Activated CD8-positive, alpha-beta memory T cell treated with anti-CD3 and anti-CD28 coated beads for 36 hours (primary cell): ENCODE measurements around the gene CA9. TPM values are rescaled to one million over a fixed set of nuclear protein-coding genes. Genes with fewer than 3 reads are reported as not detected.

Experiments
- total RNA-seq, 2 experiments: library from RNA; stranded (reverse); gene quantifications; one replicate each; pipeline ENCODE4 v1.2.3, GENCODE V29; 2021

CA9 gene
- total RNA-seq, 2 experiments from 2014 or later, result 5.5 to 6.2 TPM

Other genes starting within 250 kb of the CA9 start
- 1 to 10 TPM; 1.2 TPM for gene RUSC2, start 183.8 kb upstream of the CA9 start, total RNA-seq
- 10 to 100 TPM; 47.9 to 51.6 TPM for gene TESK1, start 68.7 kb upstream of the CA9 start, total RNA-seq
- 10 to 100 TPM; 13.7 to 15.1 TPM for gene CD72, start 55.5 kb upstream of the CA9 start, total RNA-seq
- 10 to 100 TPM; 62.0 to 63.7 TPM for gene SIT1, start 23.0 kb upstream of the CA9 start, total RNA-seq
- 1,000 to 10,000 TPM; 9,117 to 9,295 TPM for gene RMRP, start 15.9 kb upstream of the CA9 start, total RNA-seq
- 10 to 100 TPM; 17.1 to 18.3 TPM for gene CCDC107, start 15.6 kb upstream of the CA9 start, total RNA-seq
- 10 to 100 TPM; 12.6 to 13.7 TPM for gene ARHGEF39, start 8.7 kb upstream of the CA9 start, total RNA-seq
- gene TPM2, start 16.0 kb downstream of the CA9 start, total RNA-seq, result 1 to 10 TPM; 3.7 to 3.9 TPM
- 100 to 1,000 TPM; 233 to 235 TPM for gene TLN1, start 58.3 kb downstream of the CA9 start, total RNA-seq
- gene CREB3, start 58.7 kb downstream of the CA9 start, total RNA-seq, result 10 to 100 TPM; 32.0 to 33.4 TPM
- 10 to 100 TPM; 38.7 to 40.1 TPM for gene GBA2, start 75.3 kb downstream of the CA9 start, total RNA-seq
- 10 to 100 TPM; 17.1 to 17.3 TPM for gene RGP1, start 75.4 kb downstream of the CA9 start, total RNA-seq
- gene MSMP, start 80.3 kb downstream of the CA9 start, total RNA-seq, result under 1 TPM in 1 of 2 experiments, not detected in 1; 0.65 TPM
- 1 to 10 TPM; 9.7 TPM for gene NPR2, start 117.7 kb downstream of the CA9 start, total RNA-seq
- gene SPAG8, start 138.3 kb downstream of the CA9 start, total RNA-seq, result 1 to 10 TPM; 1.0 to 1.2 TPM
- gene HINT2, start 141.1 kb downstream of the CA9 start, total RNA-seq, result 10 to 100 TPM; 67.7 to 70.8 TPM
- gene FAM221B, start 154.8 kb downstream of the CA9 start, total RNA-seq, result not detected
- 1 to 10 TPM; 2.2 to 2.4 TPM for gene TMEM8B, start 155.3 kb downstream of the CA9 start, total RNA-seq
- not detected for gene OR13J1, start 196.5 kb downstream of the CA9 start, total RNA-seq
- not detected for gene HRCT1, start 232.3 kb downstream of the CA9 start, total RNA-seq
- not detected for gene SPAAR, start 235.6 kb downstream of the CA9 start, total RNA-seq